Measurements from ENCODE around the gene BMPR1A. TPM values are rescaled to one million over a fixed set of nuclear protein-coding genes. Genes with fewer than 3 reads are reported as not detected.
A peak's percentile ranks its signal among the peaks of the same experiment; 100 is the strongest.

BMPR1A gene
- total and polyA plus RNA-seq, 9 of the 15 experiments (the other 6 are each of a cell fraction or from before 2014, with no cell fraction given) = 1.6 to 17.5 (median 9.1) TPM

DNA sequence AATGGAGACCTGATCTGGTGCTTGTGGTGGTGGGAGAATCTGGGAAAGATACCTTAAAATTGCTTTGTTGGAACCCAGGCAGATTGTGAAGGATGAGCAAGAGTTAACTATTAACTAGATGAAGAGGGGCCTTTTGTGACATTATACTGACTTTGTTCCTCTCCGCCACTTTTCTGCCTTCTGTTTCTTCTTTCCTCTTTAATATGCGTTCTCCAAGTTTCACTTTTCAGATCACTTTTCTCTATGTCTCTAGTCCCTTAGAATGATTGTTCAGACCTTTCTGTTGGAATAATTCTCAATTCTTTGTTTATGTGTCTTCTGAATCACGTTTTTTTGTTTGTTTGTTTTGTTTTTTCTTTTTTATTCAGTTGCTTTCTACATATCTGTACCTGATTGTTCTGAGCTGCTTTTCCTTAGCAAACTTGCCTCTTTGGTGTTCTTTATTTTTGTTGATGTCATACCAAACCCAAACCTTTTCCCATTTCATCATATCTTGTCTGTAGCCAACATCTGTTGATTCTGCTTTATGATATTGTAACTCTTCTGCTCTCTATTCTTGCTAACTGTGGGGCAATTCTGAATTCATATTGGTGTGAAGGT lies 2.8 kb downstream of the BMPR1A start (continued):
- TF ChIP-seq CBX8 (IDR thresholded peaks at IDR 0.05; ENCODE audit: borderline replicate concordance, extremely low read depth, low read depth, low read length, poor library complexity, severe bottlenecking) (no peak), COPS2 (conservative IDR thresholded peaks at IDR 0.05) (no peak), PHB2 (IDR thresholded peaks at IDR 0.05; ENCODE audit: low read depth) (no peak), ZNF184 (CRISPR knock-in tag; IDR thresholded peaks at IDR 0.05) (no peak), GABPB2 (CRISPR knock-in tag; conservative IDR thresholded peaks at IDR 0.05) (no peak), ZNF696 (CRISPR knock-in tag; conservative IDR thresholded peaks at IDR 0.05) (no peak), KLF16 (IDR thresholded peaks at IDR 0.05) (no peak), KLF13 (tag; IDR thresholded peaks at IDR 0.05; ENCODE audit: borderline replicate concordance, low read depth) (no peak), TCF3 (CRISPR knock-in tag; IDR thresholded peaks at IDR 0.05) (peak; percentile 61), TEAD2 (tag; IDR thresholded peaks at IDR 0.05) (no peak), ZNF253 (CRISPR knock-in tag; conservative IDR thresholded peaks at IDR 0.05) (no peak), EP300 (IDR thresholded peaks at IDR 0.05; ENCODE audit: low read length) (peak; percentile 74), RFX7 (CRISPR knock-in tag; IDR thresholded peaks at IDR 0.05) (no peak), RFX1 (IDR thresholded peaks at IDR 0.05) (no peak), TARDBP (IDR thresholded peaks at IDR 0.05) (no peak), SMARCA4 (IDR thresholded peaks at IDR 0.05) (peak; percentile 79), SMC3 (conservative IDR thresholded peaks at IDR 0.05; ENCODE audit: insufficient read depth, low read depth, low read length) (no peak), ZNF699 (CRISPR knock-in tag; IDR thresholded peaks at IDR 0.05; ENCODE audit: insufficient replicate concordance) (no peak), ZNF507 (tag; conservative IDR thresholded peaks at IDR 0.05) (no peak), SP1 (CRISPR knock-in tag; IDR thresholded peaks at IDR 0.05) (0 out of 2 replicates have a peak, but pooled peaks have one; percentile 35)
- TF ChIP-seq, protein P1, sequence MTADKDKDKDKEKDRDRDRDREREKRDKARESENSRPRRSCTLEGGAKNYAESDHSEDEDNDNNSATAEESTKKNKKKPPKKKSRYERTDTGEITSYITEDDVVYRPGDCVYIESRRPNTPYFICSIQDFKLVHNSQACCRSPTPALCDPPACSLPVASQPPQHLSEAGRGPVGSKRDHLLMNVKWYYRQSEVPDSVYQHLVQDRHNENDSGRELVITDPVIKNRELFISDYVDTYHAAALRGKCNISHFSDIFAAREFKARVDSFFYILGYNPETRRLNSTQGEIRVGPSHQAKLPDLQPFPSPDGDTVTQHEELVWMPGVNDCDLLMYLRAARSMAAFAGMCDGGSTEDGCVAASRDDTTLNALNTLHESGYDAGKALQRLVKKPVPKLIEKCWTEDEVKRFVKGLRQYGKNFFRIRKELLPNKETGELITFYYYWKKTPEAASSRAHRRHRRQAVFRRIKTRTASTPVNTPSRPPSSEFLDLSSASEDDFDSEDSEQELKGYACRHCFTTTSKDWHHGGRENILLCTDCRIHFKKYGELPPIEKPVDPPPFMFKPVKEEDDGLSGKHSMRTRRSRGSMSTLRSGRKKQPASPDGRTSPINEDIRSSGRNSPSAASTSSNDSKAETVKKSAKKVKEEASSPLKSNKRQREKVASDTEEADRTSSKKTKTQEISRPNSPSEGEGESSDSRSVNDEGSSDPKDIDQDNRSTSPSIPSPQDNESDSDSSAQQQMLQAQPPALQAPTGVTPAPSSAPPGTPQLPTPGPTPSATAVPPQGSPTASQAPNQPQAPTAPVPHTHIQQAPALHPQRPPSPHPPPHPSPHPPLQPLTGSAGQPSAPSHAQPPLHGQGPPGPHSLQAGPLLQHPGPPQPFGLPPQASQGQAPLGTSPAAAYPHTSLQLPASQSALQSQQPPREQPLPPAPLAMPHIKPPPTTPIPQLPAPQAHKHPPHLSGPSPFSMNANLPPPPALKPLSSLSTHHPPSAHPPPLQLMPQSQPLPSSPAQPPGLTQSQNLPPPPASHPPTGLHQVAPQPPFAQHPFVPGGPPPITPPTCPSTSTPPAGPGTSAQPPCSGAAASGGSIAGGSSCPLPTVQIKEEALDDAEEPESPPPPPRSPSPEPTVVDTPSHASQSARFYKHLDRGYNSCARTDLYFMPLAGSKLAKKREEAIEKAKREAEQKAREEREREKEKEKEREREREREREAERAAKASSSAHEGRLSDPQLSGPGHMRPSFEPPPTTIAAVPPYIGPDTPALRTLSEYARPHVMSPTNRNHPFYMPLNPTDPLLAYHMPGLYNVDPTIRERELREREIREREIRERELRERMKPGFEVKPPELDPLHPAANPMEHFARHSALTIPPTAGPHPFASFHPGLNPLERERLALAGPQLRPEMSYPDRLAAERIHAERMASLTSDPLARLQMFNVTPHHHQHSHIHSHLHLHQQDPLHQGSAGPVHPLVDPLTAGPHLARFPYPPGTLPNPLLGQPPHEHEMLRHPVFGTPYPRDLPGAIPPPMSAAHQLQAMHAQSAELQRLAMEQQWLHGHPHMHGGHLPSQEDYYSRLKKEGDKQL (CRISPR knock-in tag; IDR thresholded peaks at IDR 0.05; ENCODE audit: borderline replicate concordance) = no peak
- TF ChIP-seq, protein P2, sequence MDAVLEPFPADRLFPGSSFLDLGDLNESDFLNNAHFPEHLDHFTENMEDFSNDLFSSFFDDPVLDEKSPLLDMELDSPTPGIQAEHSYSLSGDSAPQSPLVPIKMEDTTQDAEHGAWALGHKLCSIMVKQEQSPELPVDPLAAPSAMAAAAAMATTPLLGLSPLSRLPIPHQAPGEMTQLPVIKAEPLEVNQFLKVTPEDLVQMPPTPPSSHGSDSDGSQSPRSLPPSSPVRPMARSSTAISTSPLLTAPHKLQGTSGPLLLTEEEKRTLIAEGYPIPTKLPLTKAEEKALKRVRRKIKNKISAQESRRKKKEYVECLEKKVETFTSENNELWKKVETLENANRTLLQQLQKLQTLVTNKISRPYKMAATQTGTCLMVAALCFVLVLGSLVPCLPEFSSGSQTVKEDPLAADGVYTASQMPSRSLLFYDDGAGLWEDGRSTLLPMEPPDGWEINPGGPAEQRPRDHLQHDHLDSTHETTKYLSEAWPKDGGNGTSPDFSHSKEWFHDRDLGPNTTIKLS (IDR thresholded peaks at IDR 0.05; ENCODE audit: borderline replicate concordance, low read depth) = no peak
- TF ChIP-seq, protein P3, sequence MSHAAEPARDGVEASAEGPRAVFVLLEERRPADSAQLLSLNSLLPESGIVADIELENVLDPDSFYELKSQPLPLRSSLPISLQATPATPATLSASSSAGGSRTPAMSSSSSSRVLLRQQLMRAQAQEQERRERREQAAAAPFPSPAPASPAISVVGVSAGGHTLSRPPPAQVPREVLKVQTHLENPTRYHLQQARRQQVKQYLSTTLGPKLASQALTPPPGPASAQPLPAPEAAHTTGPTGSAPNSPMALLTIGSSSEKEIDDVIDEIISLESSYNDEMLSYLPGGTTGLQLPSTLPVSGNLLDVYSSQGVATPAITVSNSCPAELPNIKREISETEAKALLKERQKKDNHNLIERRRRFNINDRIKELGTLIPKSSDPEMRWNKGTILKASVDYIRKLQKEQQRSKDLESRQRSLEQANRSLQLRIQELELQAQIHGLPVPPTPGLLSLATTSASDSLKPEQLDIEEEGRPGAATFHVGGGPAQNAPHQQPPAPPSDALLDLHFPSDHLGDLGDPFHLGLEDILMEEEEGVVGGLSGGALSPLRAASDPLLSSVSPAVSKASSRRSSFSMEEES (CRISPR knock-in tag; IDR thresholded peaks at IDR 0.05) = no peak

Data from K562 (cell line).